Subcutaneous abdominal adipose tissue (tissue), 5 donors: ENCODE measurements around the gene TBC1D25.
"Not testable (repeated sequence)": the region's sequence is repeated elsewhere in the genome, so short reads cannot be mapped to it uniquely, and the experiment has no call there.

Experiments
- H3K27ac ChIP-seq: one replicate; pipeline ENCODE4 v1.7.0; 2013; ENCODE audit warnings: low read depth, mild to moderate bottlenecking, inconsistent platforms, low read length, moderate library complexity
- H3K27me3 ChIP-seq, 5 donors: one replicate each; pipeline ENCODE4 v1.7.0; 2013; ENCODE audit warnings: low read length in 5 of 5, inconsistent platforms in 1 of 5; ENCODE audit not compliant: control insufficient read depth in 5 of 5, insufficient read depth in 4 of 5
- H3K36me3 ChIP-seq, 5 donors: one replicate each; pipeline ENCODE4 v1.7.0; 2013; ENCODE audit warnings: low read length in 5 of 5; ENCODE audit not compliant: control insufficient read depth in 5 of 5, insufficient read depth in 5 of 5
- H3K4me1 ChIP-seq, 5 donors: one replicate each; pipeline ENCODE4 v1.7.0; 2013; ENCODE audit warnings: low read length in 5 of 5, mild to moderate bottlenecking in 3 of 5, moderate library complexity in 1 of 5; ENCODE audit not compliant: control insufficient read depth in 5 of 5, insufficient read depth in 5 of 5
- H3K4me3 ChIP-seq, 5 donors: one replicate each; pipeline ENCODE4 v1.7.0; 2013; ENCODE audit warnings: low read length in 5 of 5, low read depth in 1 of 5
- H3K9ac ChIP-seq, 5 donors: one replicate each; pipeline ENCODE4 v1.7.0; 2013; ENCODE audit warnings: low read length in 5 of 5, mild to moderate bottlenecking in 4 of 5, moderate library complexity in 3 of 5
- H3K9me3 ChIP-seq, 5 donors: one replicate each; pipeline ENCODE4 v1.7.0; 2013; ENCODE audit warnings: low read length in 5 of 5; ENCODE audit not compliant: control insufficient read depth in 5 of 5
- donor health status: healthy.
- donor health status: healthy.
- donor health status: healthy.
- donor health status: healthy.
- donor health status: healthy.

The TBC1D25 gene

DNA sequence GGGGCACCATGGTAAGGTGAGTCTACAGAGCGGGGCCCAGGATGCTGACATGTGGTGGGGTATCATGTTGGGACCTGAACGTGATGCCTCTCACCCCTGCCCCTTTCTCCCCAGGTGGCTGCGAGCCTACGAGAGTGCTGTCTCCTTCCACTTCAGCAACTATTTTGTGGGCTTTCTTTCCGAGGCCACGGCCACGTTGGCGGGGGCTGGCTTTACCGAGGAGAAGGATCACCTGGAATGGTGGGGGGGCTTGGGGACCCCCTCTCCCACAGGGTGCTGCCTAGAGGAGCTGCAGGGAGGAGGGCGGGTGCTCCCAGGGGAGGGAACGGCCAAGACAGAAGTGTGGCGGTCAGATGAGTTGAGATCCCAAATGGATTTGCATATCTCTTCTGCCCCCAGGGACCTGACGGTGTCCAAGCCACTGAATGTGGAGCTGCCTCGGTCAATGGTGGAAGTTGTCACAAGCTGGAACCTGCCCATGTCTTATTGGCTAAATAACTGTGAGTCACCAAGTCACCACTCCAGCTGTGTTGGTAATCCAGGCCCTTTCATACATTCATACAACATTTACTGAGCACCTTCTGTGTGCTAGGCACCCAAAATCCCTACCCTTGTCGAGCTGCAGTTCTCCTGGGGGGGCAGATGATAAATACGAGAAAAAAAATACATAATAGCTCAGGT lies 25.2 kb upstream of the TBC1D25 start:
- peaks cover 0 to 5% (median 0%) of the 10 kb centered on the region in 5 donors for H3K9me3 ChIP-seq
- H3K27ac ChIP-seq, result no peak overlapping the region
- H3K9ac ChIP-seq, result no peak overlapping the region
- H3K36me3 ChIP-seq, result peaks cover 0 to 28% (median 7%) of the 10 kb centered on the region in 5 donors
- H3K4me3 ChIP-seq, result no peak overlapping the region
- peaks cover 0 to 9% (median 5%) of the 10 kb centered on the region in 5 donors for H3K4me1 ChIP-seq
- peaks cover 0 to 18% (median 11%) of the 10 kb centered on the region in 5 donors for H3K27me3 ChIP-seq

DNA sequence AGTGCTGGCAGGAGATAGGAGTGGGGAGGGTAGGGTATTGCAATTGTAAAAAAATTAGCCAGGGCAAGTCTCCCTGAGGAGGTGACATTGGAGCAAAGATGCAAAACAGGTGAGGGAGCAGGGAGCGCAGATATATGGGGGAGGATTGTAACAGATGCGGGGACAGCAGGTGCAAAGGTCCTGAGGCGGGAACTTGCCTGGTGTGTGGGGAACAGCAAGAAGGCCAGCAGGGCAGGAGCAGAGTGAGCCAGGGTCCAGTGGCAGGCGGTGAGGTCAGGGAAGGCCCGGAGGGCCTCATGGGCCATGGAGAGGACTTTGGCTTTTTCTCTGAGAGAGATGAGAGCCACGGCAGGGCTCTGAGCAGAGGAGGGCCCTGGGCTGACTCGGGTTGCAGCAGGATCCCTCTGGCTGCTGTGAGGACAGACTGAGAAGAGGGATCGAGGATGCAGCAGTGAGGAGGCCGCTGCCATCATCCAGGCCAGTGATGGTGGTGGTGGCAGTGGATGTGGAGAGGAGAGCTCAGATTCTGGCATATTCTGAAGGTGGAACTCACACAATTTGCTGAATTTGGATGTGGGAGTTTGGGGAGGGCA lies 24.6 kb upstream of the TBC1D25 start:
- Histone ChIP-seq H3K9ac (no peak overlapping the region), H3K27ac (no peak overlapping the region), H3K27me3 (peaks cover 0 to 15% (median 9%) of the 10 kb centered on the region in 5 donors), H3K4me1 (peaks cover 0 to 2% (median 0%) of the 10 kb centered on the region in 5 donors), H3K36me3 (peaks cover 0 to 28% (median 7%) of the 10 kb centered on the region in 5 donors), H3K4me3 (no peak overlapping the region), H3K9me3 (peaks cover 0 to 2% (median 0%) of the 10 kb centered on the region in 5 donors)

DNA sequence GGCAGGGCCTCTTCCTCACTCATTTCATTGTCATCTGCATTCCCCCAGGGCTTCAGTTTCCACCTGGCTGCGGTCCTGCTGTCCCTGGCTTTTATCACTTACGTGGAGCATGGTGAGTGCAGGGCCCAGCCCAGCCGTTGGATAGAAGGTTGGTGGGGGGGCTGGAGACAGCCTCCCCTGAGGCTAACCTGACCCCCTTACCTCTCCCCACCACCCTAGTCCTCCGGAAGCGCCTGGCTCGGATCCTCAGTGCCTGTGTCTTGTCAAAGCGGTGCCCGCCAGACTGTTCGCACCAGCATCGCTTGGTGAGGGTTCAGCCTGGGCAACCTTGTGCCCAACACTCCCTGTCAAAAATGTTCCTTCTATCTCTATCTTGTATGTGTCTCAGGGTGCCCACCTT lies 23.7 kb upstream of the TBC1D25 start:
- peaks cover 0 to 2% (median 0%) of the 10 kb centered on the region in 5 donors for H3K9me3 ChIP-seq
- no peak overlapping the region for H3K4me3 ChIP-seq
- H3K36me3 ChIP-seq, result peaks cover 0 to 28% (median 7%) of the 10 kb centered on the region in 5 donors
- no peaks in the 10 kb centered on the region for H3K4me1 ChIP-seq
- no peak overlapping the region for H3K27ac ChIP-seq
- peaks cover 0 to 15% (median 9%) of the 10 kb centered on the region in 5 donors for H3K27me3 ChIP-seq
- no peak overlapping the region for H3K9ac ChIP-seq

DNA sequence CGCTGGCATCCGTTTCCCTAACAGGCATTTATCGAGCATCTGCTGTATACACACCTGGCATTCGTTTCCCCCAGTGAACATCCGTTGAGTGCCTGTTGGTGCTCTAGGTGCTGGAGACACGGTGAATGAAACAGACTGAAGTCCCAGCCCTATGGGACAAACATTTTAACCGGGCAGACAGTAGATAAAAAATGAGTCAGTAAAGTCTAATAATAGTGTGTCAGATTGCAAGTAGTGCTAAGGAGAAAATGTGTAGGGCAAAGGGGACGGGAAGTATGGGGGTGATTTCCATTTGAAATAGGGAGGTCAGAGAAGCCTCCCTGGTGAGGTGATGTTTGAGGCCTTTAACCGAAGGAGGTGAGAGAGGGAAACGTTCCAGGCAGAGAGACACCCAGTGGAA lies 23.2 kb upstream of the TBC1D25 start:
- Histone ChIP-seq H3K4me3 (no peak overlapping the region), H3K9ac (no peak overlapping the region), H3K27ac (no peak overlapping the region), H3K9me3 (peaks cover 0 to 2% (median 0%) of the 10 kb centered on the region in 5 donors), H3K4me1 (peaks cover 0 to 2% (median 0%) of the 10 kb centered on the region in 5 donors), H3K27me3 (peaks cover 0 to 15% (median 8%) of the 10 kb centered on the region in 5 donors), H3K36me3 (peaks cover 0 to 28% (median 7%) of the 10 kb centered on the region in 5 donors)

DNA sequence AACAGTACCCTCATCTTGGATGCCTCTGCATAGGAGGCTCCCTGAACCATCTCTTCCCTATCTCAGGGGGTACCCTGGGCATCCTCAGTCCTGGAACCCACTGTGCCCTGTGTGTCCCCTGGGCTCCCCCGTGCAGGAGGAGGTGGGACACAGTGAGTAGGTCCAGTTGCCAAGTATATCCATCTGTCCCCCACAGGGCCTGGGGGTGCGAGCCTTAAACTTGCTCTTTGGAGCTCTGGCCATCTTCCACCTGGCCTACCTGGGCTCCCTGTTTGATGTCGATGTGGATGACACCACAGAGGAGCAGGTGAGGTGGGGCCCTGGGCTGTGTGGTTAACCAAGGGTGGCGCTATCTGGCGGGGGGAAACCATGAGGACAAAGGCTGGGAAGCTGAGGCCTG lies 22.5 kb upstream of the TBC1D25 start:
- Histone ChIP-seq H3K9ac (no peak overlapping the region), H3K36me3 (peaks cover 0 to 28% (median 7%) of the 10 kb centered on the region in 5 donors), H3K4me1 (peaks cover 0 to 5% (median under 1%) of the 10 kb centered on the region in 5 donors), H3K27me3 (peaks cover 0 to 15% (median 6%) of the 10 kb centered on the region in 5 donors), H3K4me3 (no peak overlapping the region), H3K9me3 (peaks cover 0 to 4% (median under 1%) of the 10 kb centered on the region in 5 donors), H3K27ac (no peak overlapping the region)

DNA sequence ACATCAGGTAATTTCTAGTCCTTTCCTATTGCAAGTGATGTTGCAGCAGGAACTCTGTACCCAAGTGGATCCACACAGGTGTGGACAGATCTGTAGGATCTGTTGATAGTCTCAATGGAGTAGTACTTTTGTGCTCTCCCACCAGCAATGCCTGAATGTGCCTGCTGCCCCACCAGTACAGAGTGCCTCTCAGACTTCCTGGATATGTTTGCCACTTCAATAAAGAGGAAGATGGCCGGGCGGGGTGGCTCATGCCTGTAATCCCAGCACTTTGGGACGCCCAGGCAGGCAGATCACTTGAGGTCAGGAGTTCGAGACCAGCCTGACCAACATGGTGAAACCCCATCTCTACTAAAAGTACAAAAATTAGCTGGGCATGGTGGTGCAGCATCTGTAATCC lies 20.0 kb upstream of the TBC1D25 start:
- not testable (repeated sequence) for H3K27ac ChIP-seq, H3K4me3 ChIP-seq, H3K9ac ChIP-seq, H3K27me3 ChIP-seq, H3K9me3 ChIP-seq
- peaks cover 0 to 14% (median 4%) of the 10 kb centered on the region in 5 donors for H3K36me3 ChIP-seq
- H3K4me1 ChIP-seq, result peaks cover 0 to 11% (median 6%) of the 10 kb centered on the region in 5 donors

DNA sequence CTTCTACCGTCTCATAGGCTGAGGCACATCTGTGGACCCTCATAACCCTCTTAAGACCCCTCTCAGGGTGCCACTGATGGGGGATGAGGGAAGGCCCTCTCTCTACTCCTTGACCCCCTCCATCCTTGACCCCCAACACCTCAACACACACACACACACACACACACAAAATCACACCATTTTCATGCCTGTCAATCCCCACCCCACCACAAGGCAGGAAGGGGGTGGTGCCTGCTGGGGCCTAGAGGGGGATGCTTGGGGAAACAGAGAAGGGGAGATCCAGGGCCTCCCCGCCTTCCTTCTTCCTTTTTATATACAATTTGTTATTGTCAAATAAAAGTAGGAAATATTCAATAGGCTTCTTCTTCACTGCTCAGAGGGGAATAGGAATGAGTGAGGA lies 19.1 kb upstream of the TBC1D25 start:
- H3K36me3 ChIP-seq, result peaks cover 0 to 5% (median 4%) of the 10 kb centered on the region in 5 donors
- H3K4me3 ChIP-seq, result no peak overlapping the region
- H3K9ac ChIP-seq, result no peak overlapping the region
- peaks cover 0 to 4% (median 0%) of the 10 kb centered on the region in 5 donors for H3K9me3 ChIP-seq
- peaks cover 0 to 11% (median 6%) of the 10 kb centered on the region in 5 donors for H3K4me1 ChIP-seq
- no peak overlapping the region for H3K27ac ChIP-seq
- H3K27me3 ChIP-seq, result peaks cover 0 to 3% (median 0%) of the 10 kb centered on the region in 5 donors

DNA sequence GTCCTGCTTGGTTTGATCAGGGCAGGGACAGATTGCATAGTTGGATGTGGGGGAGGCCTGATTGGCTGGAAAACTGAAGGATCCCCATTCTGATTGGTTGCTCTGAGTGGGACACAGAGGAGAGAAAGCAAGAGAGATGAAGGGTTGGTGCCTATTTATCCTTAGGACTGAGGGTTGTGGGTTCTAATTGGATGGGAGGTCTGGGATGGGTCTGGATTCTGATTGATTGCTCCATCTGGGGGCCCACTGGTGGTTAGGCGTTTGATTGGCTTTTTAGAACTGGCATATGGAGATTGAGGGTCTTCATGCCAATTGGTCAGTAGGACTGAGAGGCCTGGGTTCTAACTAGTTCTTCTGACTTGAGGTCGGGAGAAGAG lies 18.6 kb upstream of the TBC1D25 start:
- Histone ChIP-seq H3K4me1 (peaks cover 0 to 11% (median 6%) of the 10 kb centered on the region in 5 donors), H3K27me3 (peaks cover 0 to 3% (median 0%) of the 10 kb centered on the region in 5 donors), H3K27ac (no peak overlapping the region), H3K9me3 (peaks cover 0 to 4% (median 0%) of the 10 kb centered on the region in 5 donors), H3K9ac (peak overlapping the region in 1 of 5 donors; percentile 4), H3K4me3 (peak overlapping the region in 4 of 5 donors; percentile 63 to 79 (median 71)), H3K36me3 (peaks cover 0 to 4% (median 4%) of the 10 kb centered on the region in 5 donors)

DNA sequence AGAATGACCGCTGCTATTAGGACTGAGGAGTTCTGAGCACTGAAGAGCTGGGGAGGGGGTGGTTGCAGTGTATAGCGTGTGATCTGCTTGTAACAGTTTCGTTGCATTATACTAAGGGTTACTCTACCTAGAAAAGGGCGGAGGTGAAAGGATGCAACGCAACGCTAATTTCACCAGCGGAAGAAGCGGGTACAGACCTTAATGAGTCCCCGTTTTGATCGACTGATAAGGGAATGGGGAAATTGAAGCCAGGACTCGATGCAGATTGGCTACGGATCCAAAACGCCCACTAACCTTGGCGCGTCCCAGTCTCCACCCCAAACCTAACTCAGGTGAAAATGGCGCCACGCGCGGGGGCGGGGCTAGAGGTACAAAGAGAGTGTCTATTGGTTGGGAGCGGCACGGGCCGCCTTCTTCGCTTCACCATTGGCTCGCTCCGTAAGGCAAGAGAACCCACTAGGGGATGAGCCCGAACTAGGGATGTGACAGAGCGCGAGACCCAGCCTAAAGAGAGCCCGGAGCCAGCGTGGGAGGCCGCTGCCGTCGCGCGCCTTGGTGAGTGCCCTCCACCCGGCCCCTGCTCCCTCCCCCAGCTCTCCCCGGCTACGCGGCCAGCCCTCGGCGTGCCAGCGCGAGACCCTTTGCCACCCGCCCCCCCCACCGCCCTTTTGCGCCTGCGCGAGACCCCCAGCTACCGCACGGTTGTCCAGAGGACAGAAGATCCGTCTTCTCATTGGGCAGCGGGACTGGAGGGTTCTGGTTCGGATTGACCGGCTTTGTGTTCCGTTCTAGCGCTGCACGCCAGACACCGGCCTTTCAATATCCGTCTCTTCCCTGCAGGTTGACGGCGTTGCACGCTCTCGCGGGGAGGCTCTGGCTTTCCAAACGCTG lies 17.9 kb upstream of the TBC1D25 start, which contains the start of gene EBP:
Gene EBP (plus strand): TSS at position 456 of the 891 bp plus-strand sequence. CDS start 1,964 bp downstream, outside the sequence.
- peaks cover 0 to 3% (median 0%) of the 10 kb centered on the region in 5 donors for H3K27me3 ChIP-seq
- peaks cover 0 to 4% (median 0%) of the 10 kb centered on the region in 5 donors for H3K9me3 ChIP-seq
- H3K27ac ChIP-seq, result no peak within 1 kb of the TSS
- peak within 1 kb of the TSS in 3 of 5 donors; percentile 53 to 77 (median 53) for H3K9ac ChIP-seq
- peaks cover 0 to 6% (median 4%) of the 10 kb centered on the region in 5 donors for H3K36me3 ChIP-seq
- H3K4me1 ChIP-seq, result peaks cover 0 to 11% (median 6%) of the 10 kb centered on the region in 5 donors
- H3K4me3 ChIP-seq, result peak within 1 kb of the TSS; percentile 63 to 90 (median 68)
